Transverse colon (tissue), 4 donors: Measurements from ENCODE around the gene PRMT3. TPM values are rescaled to one million over a fixed set of nuclear protein-coding genes. Genes with fewer than 3 reads are reported as not detected.

Source experiments
- DNase-seq: peaks from one replicate; pipeline ENCODE4 v3.0.0-alpha.2; 2019
- H3K27ac ChIP-seq, 4 donors: fragments of 200-600 bp; sonication (generic); 2 replicates each; pipeline ENCODE4 v1.5.1; 2016 to 2018; ENCODE audit warnings: inconsistent platforms in 4 of 4
- H3K27me3 ChIP-seq: fragments of 200-600 bp; sonication (generic); 2 replicates; pipeline ENCODE4 v1.5.1; 2017; ENCODE audit warnings: inconsistent platforms
- H3K36me3 ChIP-seq, 4 donors: fragments of 200-600 bp; sonication (generic); 2 replicates each; pipeline ENCODE4 v1.5.1; 2017 to 2019; ENCODE audit warnings: inconsistent platforms in 4 of 4
- H3K4me1 ChIP-seq, 4 donors: fragments of 200-600 bp; sonication (generic); 2 replicates each; pipeline ENCODE4 v1.5.1; 2017 to 2020; ENCODE audit warnings: inconsistent platforms in 4 of 4
- H3K4me3 ChIP-seq, 4 donors: fragments of 200-600 bp; sonication (generic); 1 replicate in 1 of 4; 2 replicates in 3 of 4; pipeline versions ENCODE4 v1.5.1 to v1.6.1; 2017 to 2019; ENCODE audit warnings: inconsistent platforms in 4 of 4
- H3K9me3 ChIP-seq, 2 donors: fragments of 200-600 bp; sonication (generic); 2 replicates each; pipeline ENCODE4 v1.5.1; 2017 to 2019; ENCODE audit warnings: inconsistent platforms in 2 of 2
- CTCF ChIP-seq, 5 experiments: fragments of 200-600 bp in 3 of 5; fragments of 450-650 bp in 2 of 5; sonication (generic) in 3 of 5; IDR thresholded peaks; 1 replicate in 2 of 5; 2 replicates in 3 of 5; pipeline ENCODE4 v1.5.1; 2016 to 2017; ENCODE audit warnings: antibody characterized with exemption in 5 of 5, inconsistent platforms in 3 of 5, mild to moderate bottlenecking in 2 of 5, moderate library complexity in 1 of 5
- EP300 ChIP-seq: sonication (generic); formaldehyde crosslinking; IDR thresholded peaks from one replicate; pipeline ENCODE4 v1.6.1; 2017; ENCODE audit warnings: antibody characterized with exemption, low read depth
- POLR2A ChIP-seq: fragments of 450-650 bp; IDR thresholded peaks from one replicate; pipeline ENCODE4 v1.6.1; 2016; ENCODE audit warnings: antibody characterized with exemption, mild to moderate bottlenecking, moderate library complexity
- POLR2AphosphoS5 ChIP-seq, 3 donors: sonication (generic); formaldehyde crosslinking; IDR thresholded peaks; one replicate each; pipeline ENCODE4 v1.6.1; 2016; ENCODE audit warnings: antibody characterized with exemption in 3 of 3
- WGBS, 2 donors: methylation state at CpG; one replicate each; pipeline ENCODE4 v1.1.5; 2018; ENCODE audit warnings: low coverage in 1 of 2; 5-methylcytosine and 5-hydroxymethylcytosine counted together
- in situ Hi-C, 4 donors: fragments of 200-750 bp; cut with MboI; loops; one replicate each; pipeline versions ENCODE4 v1.15.0 to v1.15.1; 2017; ENCODE audit warnings: low sequenced_read_pairs in 3 of 4, low pct_ligation_motif_present in 1 of 4, low pct_unique_long_range_greater_than_20kb in 1 of 4
- intact Hi-C: fragments of 100-400 bp; cut with DNase I; formaldehyde crosslinking; loops from one replicate; pipeline ENCODE4 v1.15.1; 2023; ENCODE audit warnings: low total_unique reads
- total RNA-seq, 4 donors: library from RNA; depleted of rRNA; stranded (reverse); fragments of >200 nt; gene quantifications; one replicate each; pipeline ENCODE4 v1.1.0, GENCODE V29; 2016

PRMT3 gene
- total RNA-seq, 4 donors from 2014 or later, result 6.7 to 21.0 (median 15.2) TPM

GRCh38 chr11:20489948-20490347 lies 102.4 kb downstream of the PRMT3 start:
- Histone ChIP-seq H3K27ac (no peak overlapping the region), H3K9me3 (no peaks in the 10 kb centered on the region), H3K4me3 (no peak overlapping the region), H3K27me3 (no peaks in the 10 kb centered on the region), H3K36me3 (peaks cover 0 to 3% (median 0%) of the 10 kb centered on the region in 4 donors), H3K4me1 (no peaks in the 10 kb centered on the region)
- 73 to 89% methylated on average over 1 of the region's 1 CpG for WGBS, 2 donors
- no peak for TF ChIP-seq POLR2A
- TF ChIP-seq CTCF (IDR thresholded peaks at IDR 0.05), result no peak
- TF ChIP-seq POLR2AphosphoS5 (IDR thresholded peaks at IDR 0.05), result no peak
- TF ChIP-seq EP300, result no peak
- in situ Hi-C loops (loop anchor here in 1 of 4 donors (10.0 kb wide), 1 partner anchor 65 kb away; no protein-coding TSS in a partner anchor), intact Hi-C loops (no loop called here)
- DNase-seq, result no peak

- H3K4me1 ChIP-seq, result no peaks in the 10 kb centered on the region
- no peaks in the 10 kb centered on the region for H3K9me3 ChIP-seq
- no peaks in the 10 kb centered on the region for H3K27me3 ChIP-seq
- TF ChIP-seq CTCF (IDR thresholded peaks at IDR 0.05) (no peak), POLR2AphosphoS5 (IDR thresholded peaks at IDR 0.05) (no peak), EP300 (no peak), POLR2A (no peak)
- intact Hi-C loops, result no loop called here
- 78 to 86% methylated on average over 3 to 4 of the region's 4 CpGs for WGBS, 2 donors
- no peak overlapping the region for H3K27ac ChIP-seq
- H3K36me3 ChIP-seq, result peaks cover 0 to 12% (median 0%) of the 10 kb centered on the region in 4 donors
- in situ Hi-C loops, result loop anchor here in 1 of 4 donors (10.0 kb wide), 1 partner anchor 61 kb away; no protein-coding TSS in a partner anchor
- DNase-seq, result no peak
- H3K4me3 ChIP-seq, result no peak overlapping the region
Measured at GRCh38 chr11:20493340-20493739, 105.8 kb downstream of the PRMT3 start.

GRCh38 chr11:20497124-20497792 lies 109.7 kb downstream of the PRMT3 start:
- H3K27ac ChIP-seq, result no peak overlapping the region
- H3K4me1 ChIP-seq, result no peaks in the 10 kb centered on the region
- peaks cover 0 to 12% (median 0%) of the 10 kb centered on the region in 4 donors for H3K36me3 ChIP-seq
- H3K9me3 ChIP-seq, result no peaks in the 10 kb centered on the region
- WGBS, 2 donors, result 88 to 93% methylated on average over 5 of the region's 5 CpGs
- H3K27me3 ChIP-seq, result no peaks in the 10 kb centered on the region
- no peak overlapping the region for H3K4me3 ChIP-seq
- no peak for TF ChIP-seq CTCF (IDR thresholded peaks at IDR 0.05)
- TF ChIP-seq EP300, result no peak
- intact Hi-C loops, result no loop called here
- in situ Hi-C loops, result loop anchor here in 1 of 4 donors (10.0 kb wide), 1 partner anchor 58 kb away; no protein-coding TSS in a partner anchor
- DNase-seq, result no peak

GRCh38 chr11:20501252-20501651 lies 113.7 kb downstream of the PRMT3 start:
- no peak for TF ChIP-seq POLR2A
- TF ChIP-seq CTCF (IDR thresholded peaks at IDR 0.05), result no peak
- TF ChIP-seq EP300, result no peak
- no peak for TF ChIP-seq POLR2AphosphoS5 (IDR thresholded peaks at IDR 0.05)
- in situ Hi-C loops, result no loop called here
- DNase-seq, result no peak
- Histone ChIP-seq H3K36me3 (no peaks in the 10 kb centered on the region), H3K27ac (no peak overlapping the region), H3K4me1 (no peaks in the 10 kb centered on the region), H3K9me3 (no peaks in the 10 kb centered on the region), H3K27me3 (no peaks in the 10 kb centered on the region), H3K4me3 (no peak overlapping the region)
- intact Hi-C loops, result no loop called here
